HS-5 (cell line): ENCODE data around the gene CCDC154.

Experiments used
- DNase-seq: peaks from one replicate; pipeline ENCODE4 v3.0.0-alpha.2; 2012; ENCODE audit warnings: low read depth

CCDC154 gene

GRCh38 chr16:1435921-1436697 lies 8.2 kb downstream of the CCDC154 start:
- no peak for DNase-seq

GRCh38 chr16:1434644-1435592 lies 9.4 kb downstream of the CCDC154 start:
- DNase-seq = no peak

- no peak for DNase-seq
These were observed 10.6 kb downstream of the CCDC154 start for GRCh38 chr16:1433756-1434155.

- DNase-seq = no peak
These were observed 11.1 kb downstream of the CCDC154 start for GRCh38 chr16:1433263-1433560.

- DNase-seq = no peak
These were observed 11.7 kb downstream of the CCDC154 start for GRCh38 chr16:1432388-1433262.

GRCh38 chr16:1431497-1432270 lies 12.7 kb downstream of the CCDC154 start:
- no peak for DNase-seq

GRCh38 chr16:1430759-1431496 lies 13.4 kb downstream of the CCDC154 start, which contains the start of gene PERCC1:
Gene PERCC1, plus strand, starts transcription at chr16:1431078. Its CDS starts 1,516 bp downstream, at chr16:1432594.
- DNase-seq = no peak

- no peak for DNase-seq
These were observed 14.1 kb downstream of the CCDC154 start for GRCh38 chr16:1430214-1430758.

- DNase-seq = no peak
These were observed 14.7 kb downstream of the CCDC154 start for GRCh38 chr16:1429631-1430030.

GRCh38 chr16:1429012-1429411 lies 15.3 kb downstream of the CCDC154 start:
- DNase-seq = no peak

- no peak for DNase-seq
These were observed 15.8 kb downstream of the CCDC154 start for GRCh38 chr16:1428511-1428910.

GRCh38 chr16:1427473-1428461 lies 16.6 kb downstream of the CCDC154 start:
- no peak for DNase-seq

- DNase-seq = no peak
These were observed 17.5 kb downstream of the CCDC154 start for GRCh38 chr16:1426734-1427471.

- no peak for DNase-seq
These were observed 18.6 kb downstream of the CCDC154 start for GRCh38 chr16:1425616-1426370.

GRCh38 chr16:1424028-1424427 lies 20.3 kb downstream of the CCDC154 start:
- no peak for DNase-seq

- DNase-seq = no peak
These were observed 22.3 kb downstream of the CCDC154 start for GRCh38 chr16:1422076-1422475.

- no peak for DNase-seq
These were observed 24.2 kb downstream of the CCDC154 start for GRCh38 chr16:1420111-1420539.
